Activated naive CD4-positive, alpha-beta T cell (primary cell): ENCODE data around the gene EXOC3.
A peak's percentile ranks its signal among the peaks of the same experiment; 100 is the strongest.
"Not testable (repeated sequence)": the region's sequence is repeated elsewhere in the genome, so short reads cannot be mapped to it uniquely, and the experiment has no call there.

Experiments
- DNase-seq, 4 experiments: peaks; one replicate each; lab custom pipeline; 2025; lab: John Stamatoyannopoulos, UW

EXOC3 gene

DNA sequence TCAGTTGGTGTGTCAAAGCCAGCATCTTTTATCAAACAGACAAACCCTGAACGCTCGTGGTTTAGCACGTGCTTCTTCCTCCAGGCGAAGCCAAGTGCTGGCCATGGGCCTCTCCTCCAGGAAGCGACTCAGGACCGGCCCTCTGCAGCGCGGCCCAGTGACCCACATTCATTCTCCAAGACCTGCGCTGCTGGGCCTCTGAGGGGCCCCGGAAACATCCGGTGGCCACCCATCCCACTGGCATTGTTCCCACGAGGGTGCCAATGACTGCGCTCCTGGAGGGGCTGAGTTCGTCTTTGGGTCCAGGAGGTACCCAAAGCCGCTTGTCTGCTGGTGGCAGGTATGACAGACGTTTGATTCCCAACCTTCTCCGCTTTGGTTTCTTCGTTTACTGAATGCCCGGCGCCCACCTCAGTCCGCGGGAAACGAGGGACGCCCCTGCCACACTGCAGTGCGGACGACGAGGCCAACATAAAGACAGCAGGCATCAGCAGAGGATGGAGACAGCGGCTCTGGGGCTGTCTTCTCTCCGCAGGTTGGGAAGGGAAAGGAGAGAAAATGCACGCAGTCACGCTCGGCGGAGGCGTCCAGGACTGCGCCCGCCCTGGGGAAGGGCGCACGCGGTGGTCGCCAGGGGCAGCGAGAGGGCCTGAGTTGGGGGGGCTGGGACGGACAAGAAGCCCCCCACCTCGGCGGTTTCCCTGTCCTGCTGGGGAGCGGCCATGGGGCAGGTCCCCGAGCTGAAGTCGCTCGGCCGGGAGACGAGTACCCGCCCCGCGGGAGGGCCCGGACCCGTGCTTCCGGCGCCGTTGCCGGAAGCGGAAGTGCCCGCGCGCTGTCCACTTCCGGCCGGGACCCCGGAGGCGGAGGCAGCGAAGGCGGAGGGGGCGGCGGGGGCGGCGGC lies at the start of gene EXOC3:
Gene EXOC3 (plus strand): TSS at position 842 of the 904 bp plus-strand sequence. CDS start 3,030 bp downstream, outside the sequence.
- DNase-seq, result peak; percentile 30 to 70 (median 52)

DNA sequence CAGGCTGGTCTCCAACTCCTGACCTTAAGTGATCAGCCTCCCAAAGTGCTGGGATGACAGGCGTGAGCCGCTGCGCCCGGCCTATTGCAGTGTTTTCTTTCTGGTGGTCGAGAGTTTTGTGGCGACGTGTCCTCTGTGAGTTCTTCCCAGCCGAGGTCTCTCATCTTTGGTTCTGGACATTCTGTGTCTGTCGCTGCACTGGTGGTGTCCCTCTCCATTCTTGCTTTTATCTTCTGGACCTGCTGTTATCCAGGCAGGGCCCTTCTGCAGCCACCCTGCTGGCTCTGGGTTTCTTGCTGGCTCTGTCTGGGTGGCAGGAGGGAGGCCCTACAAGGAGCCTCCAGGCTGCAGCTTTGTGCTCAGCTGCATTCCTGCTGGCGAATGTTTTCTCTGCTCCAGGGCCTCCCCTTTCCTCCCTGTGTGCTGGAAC lies 49.1 kb upstream of the EXOC3 start:
- no peak for DNase-seq

DNA sequence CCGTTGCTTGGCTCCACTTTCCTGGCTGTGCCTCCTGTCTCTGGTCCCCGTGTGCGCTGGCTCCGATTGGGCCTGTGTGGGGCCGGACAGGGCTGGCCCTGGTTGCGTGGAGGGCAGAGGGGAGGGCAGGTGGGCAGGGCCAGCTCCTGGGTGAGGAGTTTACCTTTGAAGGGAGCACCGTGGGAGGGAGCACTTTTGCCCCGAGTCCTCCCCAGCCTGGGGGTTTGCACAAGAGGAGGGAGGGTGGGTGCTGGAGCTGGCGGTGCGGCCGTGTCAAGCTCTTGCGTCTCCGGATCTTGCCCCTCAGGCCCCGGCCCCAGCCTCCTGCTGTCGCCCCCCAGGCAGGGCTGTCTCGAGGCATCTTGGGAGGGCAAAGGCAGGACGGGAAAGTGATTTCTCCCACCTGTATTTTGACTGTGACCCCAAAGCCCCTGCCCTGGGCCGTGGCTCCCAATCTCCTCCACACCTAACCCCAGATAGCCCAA lies 48.3 kb upstream of the EXOC3 start:
- no peak for DNase-seq

DNA sequence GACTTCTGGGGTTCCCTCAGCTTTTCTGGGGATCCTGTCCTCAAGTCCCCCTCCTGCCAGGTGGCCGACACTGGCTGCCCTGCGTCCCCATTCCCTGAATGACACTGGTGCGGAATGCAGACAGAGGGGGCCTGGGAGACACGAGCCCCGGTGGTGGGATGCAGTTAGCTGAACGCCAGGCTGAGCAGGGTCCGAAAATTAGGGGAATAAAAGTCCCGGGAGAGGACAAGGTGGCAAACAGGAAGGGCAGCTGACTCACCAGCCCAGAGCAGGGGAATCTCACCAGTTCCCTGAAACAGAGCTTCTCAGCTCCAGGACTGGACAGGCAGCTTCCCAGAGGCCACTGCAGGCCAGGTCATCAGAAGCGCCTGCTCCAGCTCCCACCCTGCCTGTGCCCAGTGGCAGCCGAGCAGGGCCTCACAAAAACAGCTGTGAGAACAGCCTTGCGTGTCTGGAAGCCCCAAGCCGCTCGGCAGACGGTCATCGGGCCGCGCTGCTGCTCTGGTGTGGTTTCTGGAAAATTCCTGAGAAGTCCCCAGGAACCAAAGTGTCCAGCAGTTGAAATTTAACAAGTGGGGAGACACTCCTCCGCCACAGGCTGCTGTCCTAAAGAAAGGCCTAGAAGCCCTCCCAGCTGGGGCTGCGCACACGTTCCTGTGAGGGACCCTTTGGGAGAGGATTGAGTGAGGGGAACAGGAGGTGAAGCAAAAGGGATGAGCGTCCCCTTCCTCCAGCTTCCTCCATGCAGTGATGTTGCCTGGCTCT lies 47.6 kb upstream of the EXOC3 start:
- no peak for DNase-seq

DNA sequence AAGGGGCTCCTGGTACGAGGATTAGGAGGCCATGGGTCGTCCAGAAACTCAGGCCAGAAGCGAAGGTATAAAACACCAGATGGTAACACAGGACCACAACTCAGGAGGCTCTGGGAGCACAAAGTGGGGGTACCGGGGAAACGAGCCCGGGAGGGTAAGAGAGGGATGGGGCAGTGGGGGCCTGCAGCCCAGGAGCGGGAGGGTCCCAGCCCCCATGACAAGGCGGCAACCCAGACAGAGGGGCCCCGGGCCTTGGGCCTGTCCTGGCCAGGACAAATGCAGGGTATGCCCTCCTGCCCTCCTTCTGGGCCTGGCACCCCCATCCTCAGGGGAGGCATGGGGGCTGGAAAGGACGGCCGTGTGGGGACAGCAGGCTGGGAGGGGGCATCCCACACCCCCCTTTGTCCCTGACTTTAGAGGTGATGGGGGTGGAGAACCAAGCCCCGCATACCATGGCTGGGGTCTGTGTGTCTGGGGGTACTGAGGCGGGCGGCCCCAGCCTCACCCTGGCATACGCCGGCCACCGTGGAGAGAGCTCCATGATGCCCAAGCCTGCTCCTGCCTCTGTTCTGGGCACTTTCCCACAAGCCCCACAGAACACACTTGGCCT lies 47.0 kb upstream of the EXOC3 start:
- DNase-seq, result no peak

DNA sequence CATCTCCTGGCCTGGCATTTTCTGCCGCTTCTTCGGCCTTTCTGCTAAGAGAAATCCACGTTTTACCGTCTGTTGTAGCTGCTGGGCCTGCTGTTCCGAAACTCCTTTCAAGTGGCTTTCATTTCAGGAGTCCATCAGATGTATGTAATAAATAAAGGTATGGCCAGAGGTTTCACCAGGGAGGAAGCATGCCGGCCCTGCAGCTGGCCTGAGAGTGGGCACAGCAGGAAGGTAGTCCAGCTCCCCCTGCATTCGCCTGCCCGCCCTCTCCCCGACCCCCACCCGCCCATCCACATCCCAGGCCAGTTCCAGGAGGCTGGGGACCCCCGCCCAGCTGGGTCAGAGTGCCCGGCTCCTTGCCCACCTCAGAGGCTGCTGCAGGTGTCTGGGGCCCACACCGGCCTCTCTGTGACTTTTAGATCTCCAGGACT lies 46.4 kb upstream of the EXOC3 start:
- no peak for DNase-seq

DNA sequence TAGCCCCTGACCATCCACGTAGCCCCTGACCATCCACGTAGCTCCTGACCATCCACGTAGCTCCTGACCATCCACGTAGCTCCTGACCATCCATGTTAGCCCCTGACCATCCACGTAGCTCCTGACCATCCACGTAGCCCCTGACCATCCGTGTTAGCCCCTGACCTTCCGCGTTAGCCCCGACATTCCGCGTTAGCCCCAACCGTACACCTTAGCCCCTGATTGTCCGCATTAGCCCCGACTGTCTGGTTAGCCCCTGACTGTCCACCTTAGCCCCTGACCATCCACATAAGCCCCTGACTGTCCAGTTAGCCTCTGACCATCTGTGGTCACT lies 44.9 kb upstream of the EXOC3 start:
- DNase-seq, result not testable (repeated sequence)

DNA sequence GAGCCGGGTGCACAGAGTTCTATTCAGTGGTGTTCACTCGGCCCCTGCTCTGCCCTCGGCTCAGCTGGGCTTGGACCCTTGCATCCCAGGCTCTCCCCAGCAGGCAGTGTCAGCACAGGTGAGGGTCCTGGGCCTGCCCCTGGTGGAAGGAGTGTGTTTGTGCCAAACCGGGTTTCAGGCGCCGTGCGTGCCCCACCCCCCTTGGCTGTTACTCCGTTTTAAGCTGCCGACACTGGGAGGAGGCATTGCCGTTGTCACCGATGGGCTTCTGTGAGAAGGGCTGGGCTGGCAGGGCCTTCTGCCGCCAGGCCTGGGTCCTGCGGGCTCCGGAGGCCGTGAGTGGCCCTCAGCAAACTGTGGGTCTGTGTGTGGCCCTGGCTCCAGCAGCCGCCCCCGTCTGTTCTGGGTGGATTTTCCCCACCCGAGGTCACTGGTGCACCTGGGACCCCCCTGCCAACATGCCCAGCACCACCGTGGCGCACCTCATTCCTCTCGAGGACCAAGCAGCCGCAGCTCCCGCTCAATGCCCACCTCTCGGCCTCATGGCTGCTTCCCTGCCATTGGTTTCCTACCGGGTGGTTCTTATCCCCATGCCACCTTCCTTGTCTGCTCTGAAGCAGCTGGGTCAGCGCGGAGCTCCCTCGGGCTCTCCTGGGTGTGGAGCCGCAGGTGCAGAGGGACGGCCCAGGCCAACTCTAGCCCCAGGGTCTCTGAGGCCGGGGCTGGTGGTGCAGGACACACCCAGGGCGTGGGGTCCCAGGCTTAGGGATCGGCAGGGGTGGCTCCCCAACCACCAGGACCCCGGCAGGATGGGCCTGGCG lies 44.3 kb upstream of the EXOC3 start:
- no peak for DNase-seq

DNA sequence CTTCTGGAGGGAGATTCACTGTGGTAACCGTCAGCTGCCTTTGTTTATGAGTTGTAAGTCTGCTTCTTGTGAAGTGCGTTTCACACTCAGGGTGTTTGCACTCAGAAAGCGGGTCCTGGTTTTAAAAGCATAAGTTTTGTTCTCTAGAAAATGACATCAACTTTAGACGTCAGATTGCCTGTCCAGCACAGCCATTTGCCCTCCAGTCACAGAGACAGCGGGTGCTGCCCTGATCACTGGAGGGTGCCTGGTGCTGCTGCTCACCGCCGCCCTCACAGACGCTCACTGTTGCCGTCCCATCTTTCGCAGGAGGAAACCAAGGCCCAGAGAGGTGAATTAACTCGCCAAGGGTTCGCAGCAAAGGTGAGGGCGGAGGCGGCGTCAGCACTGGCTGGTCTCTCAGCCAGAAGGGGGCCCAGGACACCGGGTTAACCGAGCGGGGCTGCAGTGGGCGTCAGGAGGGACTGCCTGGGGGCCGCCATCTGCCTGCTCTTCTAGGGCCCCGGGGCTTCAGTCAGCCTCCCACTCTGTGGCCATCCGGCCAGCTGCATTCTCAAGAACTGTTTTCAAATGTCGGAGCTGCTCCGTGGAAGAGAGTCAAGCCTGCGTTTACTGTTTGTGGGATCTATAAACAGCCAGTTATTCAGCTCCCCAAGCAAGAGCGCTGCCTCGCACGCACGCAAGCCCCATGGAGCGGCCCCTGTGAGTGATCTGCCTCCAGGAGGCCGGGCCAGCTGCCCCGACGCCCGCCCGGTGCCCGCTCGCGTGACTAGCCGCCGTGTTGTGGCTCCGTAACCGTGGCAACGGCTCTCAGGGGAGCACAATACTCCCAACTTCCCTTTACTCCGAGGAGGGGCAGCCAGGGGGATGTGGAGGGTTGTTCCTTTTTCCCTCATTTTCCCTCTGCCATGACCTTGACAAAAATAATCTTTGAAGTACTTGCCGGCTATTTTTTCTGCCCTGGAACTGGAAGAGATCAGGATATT lies 43.4 kb upstream of the EXOC3 start:
- no peak for DNase-seq

DNA sequence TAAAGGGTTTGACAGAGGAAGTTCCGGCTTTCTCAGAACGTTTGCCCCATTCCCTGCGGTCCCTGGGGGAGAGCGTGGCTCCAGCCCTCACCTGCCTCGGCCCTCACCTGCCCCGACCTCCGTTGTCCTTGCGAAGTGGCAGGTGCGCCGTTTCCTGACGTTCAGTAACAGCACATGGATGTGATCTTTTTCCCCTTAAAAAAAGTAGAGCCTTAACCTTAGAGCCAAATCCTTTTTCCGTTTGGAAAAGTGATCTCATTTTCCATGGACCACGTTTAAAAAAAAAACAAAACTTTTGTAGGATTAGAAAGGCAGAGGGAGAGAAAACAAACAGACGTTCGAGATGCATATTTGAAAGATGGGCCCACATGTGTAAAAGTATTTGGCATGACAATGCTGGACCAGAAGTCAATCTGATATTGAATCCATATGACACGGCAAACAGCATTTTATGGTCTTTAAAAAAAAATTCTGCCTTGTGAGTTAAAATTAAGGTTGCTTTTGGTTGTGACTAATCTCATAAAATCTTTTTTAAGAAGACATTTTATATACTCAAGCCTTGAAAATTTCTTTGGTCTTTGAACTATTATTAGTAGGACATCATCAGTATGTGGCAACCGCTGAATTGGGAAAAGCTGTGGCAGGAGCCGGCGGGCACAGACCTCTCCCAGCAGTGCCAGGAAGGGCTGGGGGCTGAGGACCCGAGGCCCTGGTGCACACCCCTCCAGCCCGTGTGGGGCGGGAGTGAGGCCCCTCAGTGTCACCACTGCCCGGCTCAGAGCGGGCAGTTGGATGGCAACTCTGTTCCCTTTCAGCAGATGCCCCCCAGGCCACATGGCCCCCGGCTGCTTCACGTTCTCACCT lies 42.5 kb upstream of the EXOC3 start:
- no peak for DNase-seq

DNA sequence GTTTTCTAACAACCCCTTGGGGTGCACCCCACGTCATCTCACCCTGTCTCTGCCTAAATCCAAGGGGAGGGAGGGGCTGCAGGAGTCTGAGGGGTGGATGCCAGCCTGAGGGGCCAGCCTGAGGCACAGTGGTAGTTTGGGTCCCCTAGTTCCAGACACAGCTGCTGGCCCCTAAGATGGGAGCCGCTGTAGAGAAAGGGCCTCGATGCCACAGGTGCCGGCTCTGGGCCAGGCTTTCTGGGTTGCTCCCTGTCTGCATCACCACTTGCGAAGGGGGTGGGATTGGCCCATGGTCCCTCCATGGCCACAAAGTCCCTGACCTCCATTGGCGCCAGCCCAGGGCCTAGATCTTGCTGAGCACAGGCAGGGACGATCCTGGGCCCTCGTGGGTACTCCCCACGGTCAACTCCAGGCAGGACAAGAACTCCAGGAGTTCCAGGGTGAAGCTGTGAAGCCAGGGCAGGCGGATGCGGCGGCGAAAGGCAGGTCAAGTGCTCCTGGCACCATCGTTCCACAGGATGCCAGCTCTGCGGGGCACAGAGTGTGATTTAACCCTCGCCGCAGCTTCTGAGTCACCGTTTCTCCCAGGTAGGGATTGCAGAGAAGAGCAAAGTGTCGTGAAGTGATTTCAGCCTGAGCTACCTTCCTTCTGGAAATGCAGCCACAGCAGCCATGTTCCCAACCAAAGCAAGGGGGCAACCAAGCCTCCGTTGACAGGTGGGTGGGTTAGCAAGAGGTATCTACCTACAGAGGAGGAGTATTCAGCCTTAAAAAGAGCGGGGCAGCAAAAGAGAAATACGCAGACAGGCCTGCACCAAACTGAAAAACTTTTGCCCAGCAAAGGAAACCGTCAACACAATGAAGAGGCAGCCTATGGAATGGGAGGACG lies 41.6 kb upstream of the EXOC3 start:
- DNase-seq, result no peak

DNA sequence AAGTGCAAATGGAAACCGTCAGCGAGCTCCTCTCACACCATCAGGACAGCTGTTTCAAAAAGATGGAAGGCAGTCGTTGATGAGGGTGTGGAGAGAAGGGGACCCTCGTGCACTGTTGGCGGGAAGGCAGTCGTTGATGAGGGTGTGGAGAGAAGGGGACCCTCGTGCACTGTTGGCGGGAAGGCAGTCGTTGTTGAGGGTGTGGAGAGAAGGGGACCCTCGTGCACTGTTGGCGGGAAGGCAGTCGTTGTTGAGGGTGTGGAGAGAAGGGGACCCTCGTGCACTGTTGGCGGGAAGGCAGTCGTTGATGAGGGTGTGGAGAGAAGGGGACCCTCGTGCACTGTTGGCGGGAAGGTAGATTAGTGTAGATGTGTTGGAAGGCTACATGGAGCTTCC lies 40.8 kb upstream of the EXOC3 start:
- DNase-seq, result not testable (repeated sequence)

DNA sequence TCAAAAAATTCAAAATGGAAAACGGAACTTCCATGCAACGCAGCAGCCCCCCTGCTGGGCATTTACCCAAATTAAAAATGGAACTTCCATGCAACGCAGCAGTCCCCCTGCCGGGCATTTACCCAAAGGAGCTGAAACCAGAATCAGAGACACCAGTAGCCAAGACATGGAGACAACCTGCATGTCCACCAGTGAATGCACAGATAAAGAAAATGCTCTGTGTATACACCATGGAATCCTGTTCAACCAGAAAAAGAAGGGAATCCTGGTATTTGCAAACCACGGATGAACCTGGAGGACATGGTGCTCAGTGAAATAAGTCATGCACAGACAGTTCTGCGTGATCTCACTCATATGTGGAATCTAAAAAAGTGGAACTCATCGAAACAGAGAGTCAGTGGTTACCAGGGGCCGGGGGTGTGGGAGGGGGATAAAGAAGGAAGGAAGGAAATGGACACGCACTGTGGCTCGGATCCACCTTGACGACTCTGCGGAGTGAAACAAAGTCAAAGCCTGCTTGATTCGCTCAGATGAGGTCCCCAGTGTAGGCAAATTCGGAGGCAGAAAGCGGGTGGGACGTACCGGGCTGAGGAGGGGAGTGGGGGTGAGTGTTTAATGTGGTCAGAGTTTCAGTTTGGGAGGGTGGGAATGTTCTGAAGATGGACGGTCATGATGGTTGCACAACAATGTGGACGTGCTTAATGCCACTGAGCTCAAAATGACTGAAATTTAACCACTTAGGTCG lies 40.2 kb upstream of the EXOC3 start:
- no peak for DNase-seq

DNA sequence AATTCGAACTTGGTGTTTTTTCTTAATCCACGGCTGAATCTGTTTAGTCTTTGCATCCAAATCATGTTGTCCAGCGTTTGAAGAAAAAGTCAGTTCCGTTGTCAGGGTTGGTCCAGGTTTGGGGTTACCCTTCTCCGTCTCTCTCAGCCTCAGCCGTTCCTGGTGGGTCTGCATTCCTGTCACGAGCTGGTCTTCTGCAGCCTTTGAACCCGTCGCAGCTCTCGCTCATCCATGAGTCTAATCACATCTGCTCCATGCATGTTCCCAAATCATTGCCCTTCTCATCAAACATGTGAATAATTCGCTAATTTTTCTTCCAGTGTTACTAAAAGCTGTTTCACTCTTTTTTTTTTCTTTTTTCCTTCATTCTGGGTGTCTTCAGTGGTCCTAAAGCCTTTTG lies 39.0 kb upstream of the EXOC3 start:
- DNase-seq, result no peak

DNA sequence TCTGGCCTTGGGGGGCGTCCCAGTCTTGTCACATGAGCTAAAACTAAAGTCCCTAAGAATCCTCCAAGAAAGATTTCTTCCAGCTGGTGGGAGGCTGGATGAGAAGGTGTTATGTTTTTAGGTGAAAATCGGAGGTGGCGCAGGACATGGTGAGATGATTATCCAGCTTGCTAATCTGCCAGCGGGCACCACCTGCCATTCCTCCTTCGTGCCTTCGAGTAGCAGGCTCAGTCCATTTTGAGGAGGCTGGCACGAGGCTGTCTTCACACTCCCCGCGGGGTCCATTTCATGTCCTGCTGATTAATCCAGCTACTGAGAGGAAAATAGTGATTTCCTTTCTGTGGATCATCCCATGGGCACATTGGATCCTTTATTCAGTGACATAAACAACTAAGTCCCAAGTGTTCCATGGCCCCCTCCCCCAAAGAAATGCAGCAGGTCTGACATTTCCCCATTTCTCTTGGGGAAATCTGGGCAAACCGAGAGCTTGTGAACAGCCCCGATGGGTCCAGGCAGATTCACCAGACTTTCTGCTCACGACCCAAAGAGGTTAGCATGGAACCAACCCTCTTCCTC lies 38.2 kb upstream of the EXOC3 start:
- DNase-seq, result no peak

DNA sequence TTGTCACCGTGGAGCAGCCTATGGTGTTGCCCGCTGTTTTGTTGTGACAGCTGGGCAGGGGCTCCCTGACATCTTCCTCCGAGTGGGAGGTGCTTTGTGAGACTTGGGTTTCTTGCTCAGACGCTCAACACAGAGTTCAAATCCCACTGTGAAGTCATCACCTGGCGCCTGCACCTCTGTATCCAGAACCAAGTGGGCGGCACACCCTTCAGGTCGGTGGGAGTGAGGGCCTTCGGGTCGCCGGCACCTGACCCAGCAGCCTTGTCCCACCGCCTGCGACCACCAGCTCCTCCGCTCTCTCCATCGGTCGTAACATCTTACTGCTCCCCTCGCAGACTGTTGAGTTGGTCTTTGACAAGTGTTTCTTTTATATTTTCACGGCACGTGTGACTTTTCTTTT lies 37.6 kb upstream of the EXOC3 start:
- no peak for DNase-seq

DNA sequence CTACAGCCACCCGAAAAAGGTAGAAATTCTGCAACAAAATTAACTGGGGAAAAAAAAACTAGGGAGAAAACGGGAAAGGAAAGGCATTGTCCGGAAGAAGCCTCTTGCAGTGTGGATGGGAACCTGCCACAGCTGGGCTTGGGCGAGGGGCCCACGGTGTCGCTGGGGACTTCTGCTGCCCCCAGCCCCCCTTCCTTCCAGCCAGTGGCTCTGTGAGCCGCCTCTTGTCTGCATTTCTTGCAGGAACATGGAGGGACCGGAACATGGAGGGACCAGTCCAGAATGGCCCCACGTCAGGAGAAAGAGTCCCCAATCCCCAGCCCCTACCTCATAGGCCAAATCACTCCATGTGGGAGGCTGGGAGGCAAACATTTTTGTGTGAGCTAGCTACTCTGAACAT lies 36.9 kb upstream of the EXOC3 start:
- DNase-seq, result no peak
